Measurements from ENCODE around the gene TMEM167A. TPM values are rescaled to one million over a fixed set of nuclear protein-coding genes. Genes with fewer than 3 reads are reported as not detected.

TMEM167A gene
- total and polyA plus RNA-seq, 5 donors from 2014 or later, result 46.7 to 89.5 (median 71.0) TPM

DNA sequence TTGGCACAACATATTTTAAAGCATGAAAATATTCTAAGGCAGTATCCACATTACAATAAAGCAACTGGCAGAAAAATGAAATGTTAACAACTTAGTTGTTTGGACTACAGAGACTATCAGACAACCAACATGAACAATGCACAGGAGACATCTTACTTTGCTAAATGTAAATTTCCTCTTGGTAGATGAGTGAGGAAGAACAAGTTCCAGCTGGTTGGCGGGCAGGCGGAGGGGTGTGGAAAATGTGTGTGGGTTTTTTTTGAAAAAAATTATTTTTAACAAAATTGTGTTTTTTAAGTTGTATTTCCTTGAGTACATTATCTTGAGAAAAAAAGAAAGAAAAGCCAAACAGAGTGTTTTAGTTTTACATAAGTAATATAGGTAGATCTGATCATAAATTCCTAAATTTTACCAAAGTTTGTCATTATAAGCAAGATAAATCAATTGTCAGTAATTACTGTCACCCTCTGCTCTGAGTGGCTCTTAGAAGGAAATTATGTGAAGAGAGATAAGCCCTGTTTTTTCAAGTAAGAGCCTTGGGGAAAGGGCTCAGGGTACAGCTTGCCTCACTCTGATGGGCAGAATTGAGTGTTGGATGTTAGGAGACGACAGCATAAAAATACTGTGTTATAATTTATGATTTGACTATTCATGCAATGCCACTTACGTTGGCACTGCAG is 42.5 kb downstream of the TMEM167A start:
- no peak for DNase-seq
- Histone ChIP-seq H3K4me1 (ENCODE audit: control insufficient read depth, insufficient read depth, low read length, poor library complexity, severe bottlenecking) (no peaks in the 10 kb centered on the region), H3K9me3 (ENCODE audit: control insufficient read depth in 2 of 2, low read length in 2 of 2) (no peaks in the 10 kb centered on the region), H3K27ac (ENCODE audit: insufficient read depth, low read length, poor library complexity, severe bottlenecking) (no peak overlapping the region), H3K4me3 (ENCODE audit: low read depth, low read length) (no peak overlapping the region), H3K27me3 (ENCODE audit: control insufficient read depth, insufficient read depth, low read length) (no peaks in the 10 kb centered on the region), H3K36me3 (ENCODE audit: control insufficient read depth, insufficient read depth, low read length) (no peaks in the 10 kb centered on the region)
- Mint-ChIP-seq H3K27ac (peak overlapping the region in 1 of 3 donors; percentile 30), H3K4me3 (no peak overlapping the region), H3K27me3 (no peaks in the 10 kb centered on the region), H3K9me3 (no peaks in the 10 kb centered on the region), H3K36me3 (no peaks in the 10 kb centered on the region), H3K4me1 (peaks cover 5 to 10% (median 8%) of the 10 kb centered on the region in 4 donors)
- no peak for ATAC-seq (ENCODE audit: low read depth in 2 of 2)

- Histone ChIP-seq H3K27ac (ENCODE audit: insufficient read depth, low read length, poor library complexity, severe bottlenecking) (no peak overlapping the region), H3K9me3 (ENCODE audit: control insufficient read depth in 2 of 2, low read length in 2 of 2) (no peaks in the 10 kb centered on the region), H3K27me3 (ENCODE audit: control insufficient read depth, insufficient read depth, low read length) (no peaks in the 10 kb centered on the region), H3K4me1 (ENCODE audit: control insufficient read depth, insufficient read depth, low read length, poor library complexity, severe bottlenecking) (no peaks in the 10 kb centered on the region), H3K4me3 (ENCODE audit: low read depth, low read length) (no peak overlapping the region), H3K36me3 (ENCODE audit: control insufficient read depth, insufficient read depth, low read length) (no peaks in the 10 kb centered on the region)
- H3K4me3 Mint-ChIP-seq, result no peak overlapping the region
- no peaks in the 10 kb centered on the region for H3K27me3 Mint-ChIP-seq
- H3K4me1 Mint-ChIP-seq, result peaks cover 4 to 10% (median 8%) of the 10 kb centered on the region in 4 donors
- no peaks in the 10 kb centered on the region for H3K36me3 Mint-ChIP-seq
- H3K9me3 Mint-ChIP-seq, result no peaks in the 10 kb centered on the region
- no peak overlapping the region for H3K27ac Mint-ChIP-seq
- ATAC-seq (ENCODE audit: low read depth in 2 of 2), result no peak
- DNase-seq, result no peak
These were observed 43.2 kb downstream of the TMEM167A start for GRCh38 chr5:83034036-83034435.

DNA sequence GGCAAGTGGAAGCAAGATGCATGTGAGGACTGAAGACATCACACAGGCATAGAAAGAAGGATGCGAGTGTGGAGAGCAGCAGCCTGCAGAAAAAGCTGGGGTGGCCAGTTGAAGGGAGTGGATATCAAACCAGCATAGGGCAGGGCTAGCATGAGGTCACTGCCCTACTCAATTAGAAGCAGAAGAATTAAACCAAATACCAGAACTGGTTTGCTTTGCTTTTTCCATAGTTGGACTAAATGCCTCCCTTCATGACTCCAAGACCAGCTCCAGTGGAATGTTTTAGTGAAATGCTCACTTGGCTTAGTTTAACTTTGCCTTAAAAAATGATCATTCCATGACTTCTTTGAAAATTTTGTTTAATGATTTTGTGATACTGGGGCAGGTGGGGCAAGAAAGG is 45.8 kb downstream of the TMEM167A start:
- Mint-ChIP-seq H3K4me3 (no peak overlapping the region), H3K4me1 (peaks cover 0 to 10% (median 2%) of the 10 kb centered on the region in 4 donors), H3K27me3 (no peaks in the 10 kb centered on the region), H3K27ac (no peak overlapping the region), H3K36me3 (no peaks in the 10 kb centered on the region), H3K9me3 (no peaks in the 10 kb centered on the region)
- no peak for DNase-seq
- no peak overlapping the region for H3K4me3 ChIP-seq (ENCODE audit: low read depth, low read length)
- ATAC-seq (ENCODE audit: low read depth in 2 of 2), result no peak
- H3K27me3 ChIP-seq (ENCODE audit: control insufficient read depth, insufficient read depth, low read length), result no peaks in the 10 kb centered on the region
- no peaks in the 10 kb centered on the region for H3K9me3 ChIP-seq (ENCODE audit: control insufficient read depth in 2 of 2, low read length in 2 of 2)
- H3K27ac ChIP-seq (ENCODE audit: insufficient read depth, low read length, poor library complexity, severe bottlenecking), result no peak overlapping the region
- H3K36me3 ChIP-seq (ENCODE audit: control insufficient read depth, insufficient read depth, low read length), result no peaks in the 10 kb centered on the region
- H3K4me1 ChIP-seq (ENCODE audit: control insufficient read depth, insufficient read depth, low read length, poor library complexity, severe bottlenecking), result no peaks in the 10 kb centered on the region

GRCh38 chr5:83029912-83030311 is 47.3 kb downstream of the TMEM167A start:
- H3K27me3 Mint-ChIP-seq, result no peaks in the 10 kb centered on the region
- no peaks in the 10 kb centered on the region for H3K36me3 ChIP-seq (ENCODE audit: control insufficient read depth, insufficient read depth, low read length)
- H3K4me1 Mint-ChIP-seq, result peaks cover 0 to 8% (median 1%) of the 10 kb centered on the region in 4 donors
- H3K27me3 ChIP-seq (ENCODE audit: control insufficient read depth, insufficient read depth, low read length), result no peaks in the 10 kb centered on the region
- no peak overlapping the region for H3K4me3 ChIP-seq (ENCODE audit: low read depth, low read length)
- no peak for ATAC-seq (ENCODE audit: low read depth in 2 of 2)
- no peak for DNase-seq
- no peak overlapping the region for H3K27ac Mint-ChIP-seq
- no peaks in the 10 kb centered on the region for H3K9me3 ChIP-seq (ENCODE audit: control insufficient read depth in 2 of 2, low read length in 2 of 2)
- no peaks in the 10 kb centered on the region for H3K36me3 Mint-ChIP-seq
- no peak overlapping the region for H3K4me3 Mint-ChIP-seq
- H3K4me1 ChIP-seq (ENCODE audit: control insufficient read depth, insufficient read depth, low read length, poor library complexity, severe bottlenecking), result no peaks in the 10 kb centered on the region
- H3K9me3 Mint-ChIP-seq, result no peaks in the 10 kb centered on the region
- H3K27ac ChIP-seq (ENCODE audit: insufficient read depth, low read length, poor library complexity, severe bottlenecking), result no peak overlapping the region

DNA sequence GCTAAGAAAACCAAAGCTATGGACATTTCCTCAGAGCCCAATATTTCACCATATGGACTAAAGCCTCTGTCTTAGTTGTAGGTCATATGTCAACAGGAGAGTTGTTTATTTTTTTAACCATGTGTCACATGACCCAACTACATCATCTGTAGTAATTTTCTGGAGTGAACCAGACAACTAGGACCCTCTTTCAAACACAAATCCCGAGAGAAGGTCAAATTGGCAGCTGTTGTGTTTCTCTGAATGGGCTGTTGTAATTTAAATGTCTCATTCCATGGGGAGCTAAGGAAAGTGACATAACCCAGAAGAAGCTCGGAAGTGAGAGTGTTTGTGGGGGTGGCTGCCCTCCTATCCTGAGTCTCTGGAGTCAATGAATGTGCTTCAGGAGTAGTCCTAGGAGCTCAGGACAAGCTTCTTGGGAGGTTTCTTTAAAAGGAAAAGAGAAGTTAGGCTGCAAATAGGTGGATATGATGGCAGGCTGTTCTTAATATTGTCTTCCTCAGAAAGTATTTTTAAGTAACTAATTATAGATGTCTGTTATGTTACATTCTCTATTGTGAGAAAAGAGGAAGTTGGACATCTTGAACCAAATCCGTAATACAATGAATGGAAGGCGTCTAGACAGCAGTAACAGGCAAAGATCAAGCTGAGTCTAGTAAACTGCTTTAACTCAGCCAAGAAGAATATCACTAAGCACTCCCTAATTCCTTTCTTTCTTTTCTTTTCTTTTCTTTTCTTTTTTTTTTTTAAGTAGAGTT is 50.1 kb downstream of the TMEM167A start:
- ATAC-seq (ENCODE audit: low read depth in 2 of 2), result no peak
- H3K36me3 ChIP-seq (ENCODE audit: control insufficient read depth, insufficient read depth, low read length), result no peaks in the 10 kb centered on the region
- no peaks in the 10 kb centered on the region for H3K27me3 ChIP-seq (ENCODE audit: control insufficient read depth, insufficient read depth, low read length)
- peaks cover 0 to 1% (median 0%) of the 10 kb centered on the region in 7 donors for H3K9me3 Mint-ChIP-seq
- no peak overlapping the region for H3K4me3 Mint-ChIP-seq
- H3K4me1 ChIP-seq (ENCODE audit: control insufficient read depth, insufficient read depth, low read length, poor library complexity, severe bottlenecking), result no peaks in the 10 kb centered on the region
- DNase-seq, result no peak
- no peak overlapping the region for H3K27ac Mint-ChIP-seq
- H3K4me1 Mint-ChIP-seq, result peaks cover 0 to 2% (median under 1%) of the 10 kb centered on the region in 4 donors
- no peaks in the 10 kb centered on the region for H3K9me3 ChIP-seq (ENCODE audit: control insufficient read depth in 2 of 2, low read length in 2 of 2)
- H3K27ac ChIP-seq (ENCODE audit: insufficient read depth, low read length, poor library complexity, severe bottlenecking), result no peak overlapping the region
- no peaks in the 10 kb centered on the region for H3K36me3 Mint-ChIP-seq
- no peak overlapping the region for H3K4me3 ChIP-seq (ENCODE audit: low read depth, low read length)
- no peaks in the 10 kb centered on the region for H3K27me3 Mint-ChIP-seq

- Histone ChIP-seq H3K4me1 (ENCODE audit: control insufficient read depth, insufficient read depth, low read length, poor library complexity, severe bottlenecking) (no peaks in the 10 kb centered on the region), H3K36me3 (ENCODE audit: control insufficient read depth, insufficient read depth, low read length) (no peaks in the 10 kb centered on the region), H3K9me3 (ENCODE audit: control insufficient read depth in 2 of 2, low read length in 2 of 2) (no peaks in the 10 kb centered on the region), H3K4me3 (ENCODE audit: low read depth, low read length) (no peak overlapping the region), H3K27ac (ENCODE audit: insufficient read depth, low read length, poor library complexity, severe bottlenecking) (no peak overlapping the region), H3K27me3 (ENCODE audit: control insufficient read depth, insufficient read depth, low read length) (no peaks in the 10 kb centered on the region)
- ATAC-seq (ENCODE audit: low read depth in 2 of 2) (no peak), DNase-seq (no peak)
- no peak overlapping the region for H3K27ac Mint-ChIP-seq
- no peak overlapping the region for H3K4me3 Mint-ChIP-seq
- peaks cover 0 to 2% (median 0%) of the 10 kb centered on the region in 4 donors for H3K4me1 Mint-ChIP-seq
- H3K27me3 Mint-ChIP-seq, result no peaks in the 10 kb centered on the region
- H3K9me3 Mint-ChIP-seq, result peaks cover 0 to 1% (median 0%) of the 10 kb centered on the region in 7 donors
- no peaks in the 10 kb centered on the region for H3K36me3 Mint-ChIP-seq
These were observed 50.7 kb downstream of the TMEM167A start for GRCh38 chr5:83026516-83026915.

- ATAC-seq (ENCODE audit: low read depth in 2 of 2) (no peak), DNase-seq (no peak)
- H3K4me1 ChIP-seq (ENCODE audit: control insufficient read depth, insufficient read depth, low read length, poor library complexity, severe bottlenecking), result no peaks in the 10 kb centered on the region
- Mint-ChIP-seq H3K9me3 (peaks cover 0 to 1% (median 0%) of the 10 kb centered on the region in 7 donors), H3K27me3 (no peaks in the 10 kb centered on the region), H3K4me3 (no peak overlapping the region), H3K27ac (no peak overlapping the region), H3K36me3 (no peaks in the 10 kb centered on the region), H3K4me1 (peaks cover 0 to 2% (median 0%) of the 10 kb centered on the region in 4 donors)
- H3K36me3 ChIP-seq (ENCODE audit: control insufficient read depth, insufficient read depth, low read length), result no peaks in the 10 kb centered on the region
- no peak overlapping the region for H3K27ac ChIP-seq (ENCODE audit: insufficient read depth, low read length, poor library complexity, severe bottlenecking)
- H3K4me3 ChIP-seq (ENCODE audit: low read depth, low read length), result no peak overlapping the region
- no peaks in the 10 kb centered on the region for H3K27me3 ChIP-seq (ENCODE audit: control insufficient read depth, insufficient read depth, low read length)
- no peaks in the 10 kb centered on the region for H3K9me3 ChIP-seq (ENCODE audit: control insufficient read depth in 2 of 2, low read length in 2 of 2)
These were observed 51.3 kb downstream of the TMEM167A start for GRCh38 chr5:83025690-83026478.

Measured in CD4-positive, CD25-positive, alpha-beta regulatory T cell (primary cell).